Stimulated activated CD4-positive, alpha-beta T cell treated with anti-CD3 and anti-CD28 coated beads, Interleukin-2, amount 100 ng/mL, for 24 hours (primary cell): ENCODE results near the gene UTP11.
A peak's percentile ranks its signal among the peaks of the same experiment; 100 is the strongest.
"Not testable (repeated sequence)": the region's sequence is repeated elsewhere in the genome, so short reads cannot be mapped to it uniquely, and the experiment has no call there.

Source experiments
- DNase-seq, 2 donors: peaks; one replicate each; pipeline ENCODE4 v3.0.0-alpha.2; 2020

Gene UTP11

GRCh38 chr1:38012363-38013226 is at the start of gene UTP11:
TSS of gene UTP11 (plus strand) at chr1:38012734. CDS start at chr1:38012803, 69 bp downstream.
- DNase-seq, result peak; percentile 86 to 89

GRCh38 chr1:37964106-37964505 is 48.4 kb upstream of the UTP11 start:
- not testable (repeated sequence) for DNase-seq

- DNase-seq, result no peak
These were observed 47.2 kb upstream of the UTP11 start for GRCh38 chr1:37965301-37965700.

- not testable (repeated sequence) for DNase-seq
These were observed 38.9 kb upstream of the UTP11 start for GRCh38 chr1:37973684-37974083.

- DNase-seq, result no peak
These were observed 38.0 kb upstream of the UTP11 start for GRCh38 chr1:37974567-37974966.

GRCh38 chr1:37975083-37975482 is 37.5 kb upstream of the UTP11 start:
- not testable (repeated sequence) for DNase-seq

- DNase-seq, result no peak
These were observed 34.0 kb upstream of the UTP11 start for GRCh38 chr1:37978541-37978940.

GRCh38 chr1:37983546-37983945 is 29.0 kb upstream of the UTP11 start:
- no peak for DNase-seq

- no peak for DNase-seq
These were observed 24.9 kb upstream of the UTP11 start for GRCh38 chr1:37987679-37988078.

- peak; percentile 45 to 49 for DNase-seq
These were observed 23.1 kb upstream of the UTP11 start for GRCh38 chr1:37989361-37989930.

GRCh38 chr1:37994886-37995566 is 17.5 kb upstream of the UTP11 start:
- DNase-seq, result no peak

GRCh38 chr1:37995751-37996345 is 16.7 kb upstream of the UTP11 start:
- peak in 1 of 2 donors; percentile 54 for DNase-seq

- DNase-seq, result no peak
These were observed 15.1 kb upstream of the UTP11 start for GRCh38 chr1:37997256-37998088.

- no peak for DNase-seq
These were observed 14.3 kb upstream of the UTP11 start for GRCh38 chr1:37998089-37998808.

- DNase-seq, result no peak
These were observed 13.6 kb upstream of the UTP11 start for GRCh38 chr1:37998913-37999429.

- no peak for DNase-seq
These were observed 12.9 kb upstream of the UTP11 start for GRCh38 chr1:37999430-38000232.

- DNase-seq, result no peak
These were observed 12.4 kb upstream of the UTP11 start for GRCh38 chr1:38000233-38000528.

- no peak for DNase-seq
These were observed 11.7 kb upstream of the UTP11 start for GRCh38 chr1:38000529-38001455.
